Cardiac muscle cell (in vitro differentiated cells and primary cell): Measurements from ENCODE around the gene ECD. TPM values are rescaled to one million over a fixed set of nuclear protein-coding genes. Genes with fewer than 3 reads are reported as not detected.
A peak's percentile ranks its signal among the peaks of the same experiment; 100 is the strongest.
"Not testable (repeated sequence)": the region's sequence is repeated elsewhere in the genome, so short reads cannot be mapped to it uniquely, and the experiment has no call there.

Source experiments
- DNase-seq, 2 donors: peaks; one replicate each; pipeline versions ENCODE4 v3.0.0 to v3.0.0-alpha.2; 2010 to 2017; ENCODE audit warnings: low read depth in 1 of 2, low spot score in 1 of 2
- H3K27ac ChIP-seq: fragments of 200-600 bp; sonication (generic); 2 replicates; pipeline ENCODE4 v1.5.1; 2016
- H3K27me3 ChIP-seq: fragments of 200-600 bp; sonication (generic); 2 replicates; pipeline ENCODE4 v1.6.0; 2016; ENCODE audit warnings: control low read depth
- H3K36me3 ChIP-seq: fragments of 200-600 bp; sonication (generic); 2 replicates; pipeline ENCODE4 v1.5.1; 2016; ENCODE audit warnings: control low read depth
- H3K4me1 ChIP-seq: fragments of 200-600 bp; sonication (generic); 2 replicates; pipeline ENCODE4 v1.8.1; 2017; ENCODE audit warnings: low read depth, mild to moderate bottlenecking, mixed run types
- H3K4me3 ChIP-seq: fragments of 200-600 bp; sonication (generic); 2 replicates; pipeline ENCODE4 v1.5.1; 2016; ENCODE audit warnings: mild to moderate bottlenecking
- H3K9me3 ChIP-seq: fragments of 200-600 bp; sonication (generic); 2 replicates; pipeline ENCODE4 v1.5.1; 2017; ENCODE audit warnings: low read depth, mild to moderate bottlenecking, control low read depth
- polyA plus RNA-seq: library from polyadenylated mRNA; unstranded; fragments of >200 nt; fragmentation: Nextera tagmentation; extraction: Ambion mirVana; gene quantifications from 2 replicates; pipeline ENCODE4 v1.2.1, GENCODE V29; 2016
- total RNA-seq: library from RNA; depleted of rRNA; stranded (reverse); fragments of >200 nt; gene quantifications from 2 replicates; pipeline ENCODE4 v1.2.3, GENCODE V29; 2016
- TF ChIP-seq, protein P1 (sequence below): IDR thresholded peaks from 2 replicates; pipeline ENCODE4 v1.5.1; 2012; ENCODE audit warnings: low read depth, mild to moderate bottlenecking, low read length

The ECD gene
- total and polyA plus RNA-seq, 2 experiments from 2014 or later = 20.0 to 21.8 TPM

- Histone ChIP-seq H3K9me3 (no peaks in the 10 kb centered on the region), H3K4me3 (no peak overlapping the region), H3K27me3 (no peaks in the 10 kb centered on the region), H3K36me3 (peaks cover 12% of the 10 kb centered on the region), H3K27ac (no peak overlapping the region), H3K4me1 (no peaks in the 10 kb centered on the region)
- TF ChIP-seq, protein P1, sequence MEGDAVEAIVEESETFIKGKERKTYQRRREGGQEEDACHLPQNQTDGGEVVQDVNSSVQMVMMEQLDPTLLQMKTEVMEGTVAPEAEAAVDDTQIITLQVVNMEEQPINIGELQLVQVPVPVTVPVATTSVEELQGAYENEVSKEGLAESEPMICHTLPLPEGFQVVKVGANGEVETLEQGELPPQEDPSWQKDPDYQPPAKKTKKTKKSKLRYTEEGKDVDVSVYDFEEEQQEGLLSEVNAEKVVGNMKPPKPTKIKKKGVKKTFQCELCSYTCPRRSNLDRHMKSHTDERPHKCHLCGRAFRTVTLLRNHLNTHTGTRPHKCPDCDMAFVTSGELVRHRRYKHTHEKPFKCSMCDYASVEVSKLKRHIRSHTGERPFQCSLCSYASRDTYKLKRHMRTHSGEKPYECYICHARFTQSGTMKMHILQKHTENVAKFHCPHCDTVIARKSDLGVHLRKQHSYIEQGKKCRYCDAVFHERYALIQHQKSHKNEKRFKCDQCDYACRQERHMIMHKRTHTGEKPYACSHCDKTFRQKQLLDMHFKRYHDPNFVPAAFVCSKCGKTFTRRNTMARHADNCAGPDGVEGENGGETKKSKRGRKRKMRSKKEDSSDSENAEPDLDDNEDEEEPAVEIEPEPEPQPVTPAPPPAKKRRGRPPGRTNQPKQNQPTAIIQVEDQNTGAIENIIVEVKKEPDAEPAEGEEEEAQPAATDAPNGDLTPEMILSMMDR = no peak
- DNase-seq = no peak
Observed at GRCh38 chr10:73161079-73161478, 6.7 kb downstream of the ECD start.

DNA sequence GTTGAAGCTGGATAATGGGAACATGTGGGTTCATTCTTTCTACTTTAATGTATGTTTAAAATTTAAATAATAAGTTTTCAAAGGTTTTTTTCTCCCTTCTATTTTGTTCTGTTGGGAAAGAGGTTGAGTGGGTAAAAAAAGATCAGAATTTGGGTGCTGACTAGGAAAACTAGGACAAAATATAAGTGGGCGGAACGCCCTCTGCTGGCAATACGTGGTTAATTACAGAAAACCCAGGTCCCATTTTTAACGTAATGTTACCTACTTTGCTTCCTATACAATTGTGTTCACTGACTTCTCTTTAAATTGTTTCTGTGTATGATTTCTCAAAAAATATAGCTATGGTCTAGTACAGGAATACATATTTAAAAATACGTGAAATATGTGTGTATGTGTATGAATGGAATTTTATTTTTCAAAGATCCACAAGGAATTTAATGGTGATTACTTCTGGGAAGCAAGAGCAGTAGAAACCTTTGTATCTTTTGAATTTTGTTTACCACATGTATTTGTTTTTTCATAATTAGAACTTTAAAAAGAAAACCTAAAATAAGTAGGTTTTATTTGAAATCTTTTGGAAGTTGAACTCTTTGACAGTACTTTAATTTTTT is 8.7 kb downstream of the ECD start:
- peak; percentile 62 to 67 for DNase-seq
- no peaks in the 10 kb centered on the region for H3K9me3 ChIP-seq
- TF ChIP-seq, protein P1 = peak; percentile 72
- no peak overlapping the region for H3K4me3 ChIP-seq
- no peaks in the 10 kb centered on the region for H3K4me1 ChIP-seq
- no peaks in the 10 kb centered on the region for H3K27me3 ChIP-seq
- H3K36me3 ChIP-seq = peaks cover 19% of the 10 kb centered on the region
- no peak overlapping the region for H3K27ac ChIP-seq

- no peak overlapping the region for H3K27ac ChIP-seq
- no peak for DNase-seq
- no peaks in the 10 kb centered on the region for H3K4me1 ChIP-seq
- no peak overlapping the region for H3K4me3 ChIP-seq
- TF ChIP-seq, protein P1 = no peak
- peaks cover 32% of the 10 kb centered on the region for H3K36me3 ChIP-seq
- no peaks in the 10 kb centered on the region for H3K27me3 ChIP-seq
- H3K9me3 ChIP-seq = no peaks in the 10 kb centered on the region
Observed at GRCh38 chr10:73156054-73156453, 11.8 kb downstream of the ECD start.

- Histone ChIP-seq H3K27me3 (no peaks in the 10 kb centered on the region), H3K4me1 (no peaks in the 10 kb centered on the region), H3K36me3 (peaks cover 51% of the 10 kb centered on the region), H3K4me3 (no peak overlapping the region), H3K9me3 (no peaks in the 10 kb centered on the region), H3K27ac (no peak overlapping the region)
- TF ChIP-seq, protein P1 = no peak
- DNase-seq = no peak
Observed at GRCh38 chr10:73152009-73152408, 15.8 kb downstream of the ECD start.

DNA sequence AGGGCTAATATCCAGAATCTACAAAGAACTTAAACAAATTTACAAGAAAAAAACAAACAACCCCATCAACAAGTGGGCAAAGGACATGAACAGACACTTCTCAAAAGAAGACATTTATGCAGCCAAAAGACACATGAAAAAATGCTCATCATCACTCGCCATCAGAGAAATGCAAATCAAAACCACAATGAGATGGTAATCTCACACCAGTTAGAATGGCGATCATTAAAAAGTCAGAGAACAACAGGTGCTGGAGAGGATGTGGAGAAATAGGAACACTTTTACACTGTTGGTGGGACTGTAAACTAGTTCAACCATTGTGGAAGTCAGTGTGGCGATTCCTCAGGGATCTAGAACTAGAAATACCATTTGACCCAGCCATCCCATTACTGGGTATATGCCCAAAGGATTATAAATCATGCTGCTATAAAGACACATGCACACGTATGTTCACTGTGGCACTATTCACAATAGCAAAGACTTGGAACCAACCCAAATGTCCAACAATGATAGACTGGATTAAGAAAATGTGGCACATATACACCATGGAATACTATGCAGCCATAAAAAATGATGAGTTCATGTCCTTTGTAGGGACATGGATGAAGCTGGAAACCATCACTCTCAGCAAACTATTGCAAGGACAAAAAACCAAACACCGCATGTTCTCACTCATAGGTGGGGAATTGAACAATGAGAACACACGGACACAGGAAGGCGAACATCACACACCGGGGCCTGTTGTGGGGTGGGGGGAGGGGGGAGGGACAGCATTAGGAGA is 17.0 kb downstream of the ECD start:
- H3K36me3 ChIP-seq = peaks cover 54% of the 10 kb centered on the region
- H3K27me3 ChIP-seq, DNase-seq, H3K9me3 ChIP-seq, H3K4me3 ChIP-seq, H3K27ac ChIP-seq, H3K4me1 ChIP-seq: not testable (repeated sequence)

DNA sequence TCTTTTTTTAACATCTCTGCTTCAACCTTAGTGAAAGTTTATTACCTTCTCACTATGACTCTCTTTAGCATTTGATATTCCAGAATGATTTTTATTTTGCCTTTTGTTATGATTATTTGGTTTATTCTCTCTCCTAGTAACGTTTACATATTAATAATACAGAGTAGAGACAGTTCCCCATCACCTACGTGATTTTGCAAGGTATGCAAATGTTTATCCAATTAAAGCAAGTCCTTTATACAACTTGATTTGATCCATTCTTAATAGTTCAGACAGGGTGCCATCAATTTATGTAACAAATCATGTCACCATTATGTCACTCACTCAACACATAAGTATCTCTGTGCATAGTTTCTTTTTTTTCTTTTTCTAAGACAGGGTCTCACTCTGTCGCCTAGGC is 26.2 kb downstream of the ECD start:
- H3K4me3 ChIP-seq = no peak overlapping the region
- peaks cover 47% of the 10 kb centered on the region for H3K36me3 ChIP-seq
- no peaks in the 10 kb centered on the region for H3K9me3 ChIP-seq
- TF ChIP-seq, protein P1 = no peak
- H3K27ac ChIP-seq = no peak overlapping the region
- H3K27me3 ChIP-seq = no peaks in the 10 kb centered on the region
- no peak for DNase-seq
- H3K4me1 ChIP-seq = no peaks in the 10 kb centered on the region
